GM19023 (cell line): ENCODE measurements around the gene MLYCD.
A peak's percentile ranks its signal among the peaks of the same experiment; 100 is the strongest.

Experiments used
- ATAC-seq: cut with Tn5 transposase; IDR thresholded peaks from one replicate; pipeline ENCODE4 v1.9.1; 2021; ENCODE audit warnings: mild to moderate bottlenecking, moderate library complexity; ENCODE audit not compliant: unreplicated experiment

Gene MLYCD

GRCh38 chr16:83925095-83925905 is 26.4 kb downstream of the MLYCD start:
- ATAC-seq, result no peak

- ATAC-seq, result no peak
Measured at GRCh38 chr16:83925957-83926725, 27.2 kb downstream of the MLYCD start.

GRCh38 chr16:83926726-83927397 is 27.9 kb downstream of the MLYCD start:
- ATAC-seq, result peak; percentile 79

GRCh38 chr16:83928341-83929055 is 29.6 kb downstream of the MLYCD start:
- ATAC-seq, result no peak

- ATAC-seq, result no peak
Measured at GRCh38 chr16:83929811-83930555, 31.1 kb downstream of the MLYCD start.

- ATAC-seq, result no peak
Measured at GRCh38 chr16:83930730-83931500, 32.0 kb downstream of the MLYCD start.

GRCh38 chr16:83931556-83931955 is 32.6 kb downstream of the MLYCD start:
- ATAC-seq, result no peak

- no peak for ATAC-seq
Measured at GRCh38 chr16:83932304-83932703, 33.4 kb downstream of the MLYCD start.

- no peak for ATAC-seq
Measured at GRCh38 chr16:83932955-83933673, 34.2 kb downstream of the MLYCD start.

- no peak for ATAC-seq
Measured at GRCh38 chr16:83933885-83934683, 35.2 kb downstream of the MLYCD start.

- ATAC-seq, result no peak
Measured at GRCh38 chr16:83934684-83934977, 35.7 kb downstream of the MLYCD start.

- no peak for ATAC-seq
Measured at GRCh38 chr16:83935005-83935857, 36.3 kb downstream of the MLYCD start.

- no peak for ATAC-seq
Measured at GRCh38 chr16:83935858-83936255, 36.9 kb downstream of the MLYCD start.

- ATAC-seq, result no peak
Measured at GRCh38 chr16:83936581-83937165, 37.8 kb downstream of the MLYCD start.

- no peak for ATAC-seq
Measured at GRCh38 chr16:83937267-83937666, 38.4 kb downstream of the MLYCD start.

GRCh38 chr16:83937922-83938885 is 39.3 kb downstream of the MLYCD start:
- no peak for ATAC-seq
